ENCODE results near the gene CHST13. TPM values are rescaled to one million over a fixed set of nuclear protein-coding genes. Genes with fewer than 3 reads are reported as not detected.

The CHST13 gene
- total RNA-seq, 3 donors from 2014 or later (not counting 1 experiment from before 2014, with no cell fraction given): 0.19 to 0.20 TPM; not detected in 1

DNA sequence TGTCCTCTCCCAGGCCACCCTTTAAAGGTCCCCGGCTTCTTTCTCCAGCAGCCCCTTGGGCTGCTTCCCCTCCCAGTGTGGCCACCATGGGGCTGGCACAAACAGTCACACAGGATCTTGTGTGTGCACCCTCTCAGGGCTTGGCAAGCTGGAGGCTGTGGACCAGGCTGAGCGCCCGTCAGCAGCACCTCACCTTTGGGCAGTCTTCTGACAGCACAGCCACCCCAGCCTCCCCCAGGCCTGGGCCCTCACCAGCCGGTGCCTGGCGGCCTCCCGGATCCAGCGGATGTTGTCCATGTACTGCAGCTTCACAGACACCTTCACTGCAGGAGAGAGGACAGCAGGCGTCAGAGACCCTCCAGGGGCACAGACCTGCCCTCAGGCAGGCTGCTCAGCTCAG, 28.2 kb upstream of the CHST13 start:
- Histone ChIP-seq H3K36me3 (ENCODE audit: control insufficient read depth, insufficient read depth, low read length) (no peaks in the 10 kb centered on the region), H3K27ac (ENCODE audit: low read length) (no peak overlapping the region), H3K4me3 (ENCODE audit: low read length) (no peak overlapping the region), H3K4me1 (ENCODE audit: control insufficient read depth, insufficient read depth, low read length) (no peaks in the 10 kb centered on the region), H3K27me3 (ENCODE audit: control insufficient read depth, insufficient read depth, low read length) (no peaks in the 10 kb centered on the region), H3K9me3 (ENCODE audit: control insufficient read depth, insufficient read depth, low read length) (no peaks in the 10 kb centered on the region)
- no peak overlapping the region for H3K27ac Mint-ChIP-seq
- ATAC-seq (no peak), DNase-seq (no peak)
- H3K36me3 Mint-ChIP-seq: no peaks in the 10 kb centered on the region
- no peaks in the 10 kb centered on the region for H3K9me3 Mint-ChIP-seq
- intact Hi-C loops (cut with micrococcal nuclease): no loop called here
- 96% methylated on average over 8 of the region's 8 CpGs for WGBS (ENCODE audit: insufficient coverage)
- H3K27me3 Mint-ChIP-seq (ENCODE audit: low read depth in 2 of 2): no peaks in the 10 kb centered on the region
- no peak overlapping the region for H3K4me3 Mint-ChIP-seq
- TF ChIP-seq, protein P1, sequence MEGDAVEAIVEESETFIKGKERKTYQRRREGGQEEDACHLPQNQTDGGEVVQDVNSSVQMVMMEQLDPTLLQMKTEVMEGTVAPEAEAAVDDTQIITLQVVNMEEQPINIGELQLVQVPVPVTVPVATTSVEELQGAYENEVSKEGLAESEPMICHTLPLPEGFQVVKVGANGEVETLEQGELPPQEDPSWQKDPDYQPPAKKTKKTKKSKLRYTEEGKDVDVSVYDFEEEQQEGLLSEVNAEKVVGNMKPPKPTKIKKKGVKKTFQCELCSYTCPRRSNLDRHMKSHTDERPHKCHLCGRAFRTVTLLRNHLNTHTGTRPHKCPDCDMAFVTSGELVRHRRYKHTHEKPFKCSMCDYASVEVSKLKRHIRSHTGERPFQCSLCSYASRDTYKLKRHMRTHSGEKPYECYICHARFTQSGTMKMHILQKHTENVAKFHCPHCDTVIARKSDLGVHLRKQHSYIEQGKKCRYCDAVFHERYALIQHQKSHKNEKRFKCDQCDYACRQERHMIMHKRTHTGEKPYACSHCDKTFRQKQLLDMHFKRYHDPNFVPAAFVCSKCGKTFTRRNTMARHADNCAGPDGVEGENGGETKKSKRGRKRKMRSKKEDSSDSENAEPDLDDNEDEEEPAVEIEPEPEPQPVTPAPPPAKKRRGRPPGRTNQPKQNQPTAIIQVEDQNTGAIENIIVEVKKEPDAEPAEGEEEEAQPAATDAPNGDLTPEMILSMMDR (IDR thresholded peaks at IDR 0.05): no peak
- peaks cover 0 to 6% of the 10 kb centered on the region in 2 donors for H3K4me1 Mint-ChIP-seq

DNA sequence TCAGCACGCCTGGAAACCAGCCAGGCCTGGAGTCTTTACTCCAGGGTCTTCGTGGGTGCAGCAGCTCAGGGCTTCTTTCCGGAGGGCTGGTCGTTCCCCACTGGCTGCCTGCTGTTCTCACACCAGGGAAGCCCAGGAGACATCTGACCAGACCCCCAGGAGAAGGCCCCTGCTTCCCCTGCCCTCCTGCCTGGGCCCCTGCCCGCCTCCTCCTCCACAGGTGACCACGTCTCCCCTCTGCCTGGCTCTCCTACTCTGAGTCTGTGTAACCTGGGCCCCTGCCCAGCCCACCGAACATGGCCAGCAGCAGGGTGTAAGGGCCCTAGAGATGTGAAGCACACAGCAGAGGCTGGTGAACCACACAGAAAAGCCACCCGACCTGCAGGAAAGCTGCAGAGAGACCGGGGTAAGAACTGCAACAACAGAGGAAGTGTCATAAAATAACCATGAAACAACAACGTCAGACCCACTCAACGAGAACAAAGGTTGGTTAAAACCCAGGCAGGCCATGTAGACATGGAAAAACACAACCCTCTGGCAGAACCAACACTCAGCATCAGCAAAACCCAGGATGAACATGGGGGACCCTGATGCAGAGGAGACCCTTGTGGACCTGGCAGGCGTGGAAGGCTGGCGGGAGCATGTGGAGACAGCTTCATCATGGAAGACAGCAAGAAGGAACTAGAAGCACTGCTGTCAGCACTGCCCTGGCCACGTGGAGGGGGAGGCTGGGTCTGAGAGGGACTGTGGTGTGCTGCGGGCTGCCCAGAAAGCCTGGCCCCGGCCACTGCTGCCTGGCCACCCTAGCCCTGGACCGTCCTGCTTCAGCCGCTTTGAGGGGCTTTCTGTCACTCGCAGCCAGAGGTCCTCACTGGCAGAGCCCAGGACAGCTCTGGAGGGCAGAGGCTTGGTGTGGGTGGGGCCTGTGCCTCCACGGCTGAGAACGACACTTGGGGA, 26.8 kb upstream of the CHST13 start:
- 67% methylated on average over 21 of the region's 21 CpGs for WGBS (ENCODE audit: insufficient coverage)
- peak in 2 of 3 donors; percentile 21 to 48 for ATAC-seq
- TF ChIP-seq, protein P1 (IDR thresholded peaks at IDR 0.05): no peak

DNA sequence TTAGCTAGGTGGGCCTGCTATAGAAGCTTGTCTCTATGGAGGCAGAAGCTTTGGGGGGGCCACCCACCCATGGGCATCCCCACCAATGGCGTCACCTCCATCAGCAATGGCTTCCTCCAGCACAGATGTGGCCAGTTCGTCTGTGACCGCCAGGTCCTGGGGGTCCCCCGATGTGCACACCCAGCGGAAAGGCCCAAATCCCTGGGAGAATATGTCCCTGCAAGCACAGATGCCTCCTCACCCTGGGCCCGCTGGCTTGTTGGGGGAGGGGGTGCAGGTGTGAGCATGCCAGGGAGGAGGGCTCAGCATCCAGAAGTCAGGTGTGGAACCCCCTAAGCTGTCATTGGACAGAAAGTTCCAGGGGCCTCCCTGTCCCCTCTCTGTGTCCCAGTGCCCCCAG, 26.0 kb upstream of the CHST13 start:
- Histone ChIP-seq H3K36me3 (ENCODE audit: control insufficient read depth, insufficient read depth, low read length) (no peaks in the 10 kb centered on the region), H3K27ac (ENCODE audit: low read length) (no peak overlapping the region), H3K4me1 (ENCODE audit: control insufficient read depth, insufficient read depth, low read length) (no peaks in the 10 kb centered on the region), H3K4me3 (ENCODE audit: low read length) (no peak overlapping the region), H3K9me3 (ENCODE audit: control insufficient read depth, insufficient read depth, low read length) (no peaks in the 10 kb centered on the region), H3K27me3 (ENCODE audit: control insufficient read depth, insufficient read depth, low read length) (no peaks in the 10 kb centered on the region)
- H3K4me1 Mint-ChIP-seq: peaks cover 0 to 6% of the 10 kb centered on the region in 2 donors
- intact Hi-C loops (cut with micrococcal nuclease): no loop called here
- WGBS (ENCODE audit: insufficient coverage): 92% methylated on average over 6 of the region's 6 CpGs
- no peak overlapping the region for H3K27ac Mint-ChIP-seq
- H3K9me3 Mint-ChIP-seq: no peaks in the 10 kb centered on the region
- DNase-seq (no peak), ATAC-seq (no peak)
- no peak overlapping the region for H3K4me3 Mint-ChIP-seq
- no peaks in the 10 kb centered on the region for H3K36me3 Mint-ChIP-seq
- H3K27me3 Mint-ChIP-seq (ENCODE audit: low read depth in 2 of 2): no peaks in the 10 kb centered on the region
- TF ChIP-seq, protein P1 (IDR thresholded peaks at IDR 0.05): no peak

More for the DNA sequence above, 26.8 kb upstream of the CHST13 start:
- H3K36me3 Mint-ChIP-seq: no peaks in the 10 kb centered on the region
- no peak overlapping the region for H3K4me3 ChIP-seq (ENCODE audit: low read length)
- no peaks in the 10 kb centered on the region for H3K27me3 ChIP-seq (ENCODE audit: control insufficient read depth, insufficient read depth, low read length)
- no peaks in the 10 kb centered on the region for H3K27me3 Mint-ChIP-seq (ENCODE audit: low read depth in 2 of 2)
- no peak overlapping the region for H3K4me3 Mint-ChIP-seq
- H3K4me1 ChIP-seq (ENCODE audit: control insufficient read depth, insufficient read depth, low read length): no peaks in the 10 kb centered on the region
- H3K36me3 ChIP-seq (ENCODE audit: control insufficient read depth, insufficient read depth, low read length): no peaks in the 10 kb centered on the region
- peaks cover 0 to 6% of the 10 kb centered on the region in 2 donors for H3K4me1 Mint-ChIP-seq
- DNase-seq: no peak
- no peaks in the 10 kb centered on the region for H3K9me3 Mint-ChIP-seq
- intact Hi-C loops (cut with micrococcal nuclease): no loop called here
- H3K27ac ChIP-seq (ENCODE audit: low read length): no peak overlapping the region
- H3K27ac Mint-ChIP-seq: peak overlapping the region in 1 of 2 donors; percentile 74
- H3K9me3 ChIP-seq (ENCODE audit: control insufficient read depth, insufficient read depth, low read length): no peaks in the 10 kb centered on the region

Measured in natural killer cell (primary cell).